NT2/D1 (cell line): ENCODE data around the gene KIF26A.

Experiments used
- SUZ12 ChIP-seq: IDR thresholded peaks from 2 replicates; pipeline ENCODE4 v1.6.1; 2011; ENCODE audit not compliant: insufficient read length, insufficient read depth; ENCODE audit errors: extremely low read depth
- YY1 ChIP-seq: IDR thresholded peaks from 2 replicates; pipeline ENCODE4 v1.6.1; 2011; ENCODE audit not compliant: insufficient read length, insufficient read depth
- ZNF274 ChIP-seq: IDR thresholded peaks from 2 replicates; pipeline ENCODE4 v1.6.1; 2011; ENCODE audit warnings: mild to moderate bottlenecking, low read depth, low read length

DNA sequence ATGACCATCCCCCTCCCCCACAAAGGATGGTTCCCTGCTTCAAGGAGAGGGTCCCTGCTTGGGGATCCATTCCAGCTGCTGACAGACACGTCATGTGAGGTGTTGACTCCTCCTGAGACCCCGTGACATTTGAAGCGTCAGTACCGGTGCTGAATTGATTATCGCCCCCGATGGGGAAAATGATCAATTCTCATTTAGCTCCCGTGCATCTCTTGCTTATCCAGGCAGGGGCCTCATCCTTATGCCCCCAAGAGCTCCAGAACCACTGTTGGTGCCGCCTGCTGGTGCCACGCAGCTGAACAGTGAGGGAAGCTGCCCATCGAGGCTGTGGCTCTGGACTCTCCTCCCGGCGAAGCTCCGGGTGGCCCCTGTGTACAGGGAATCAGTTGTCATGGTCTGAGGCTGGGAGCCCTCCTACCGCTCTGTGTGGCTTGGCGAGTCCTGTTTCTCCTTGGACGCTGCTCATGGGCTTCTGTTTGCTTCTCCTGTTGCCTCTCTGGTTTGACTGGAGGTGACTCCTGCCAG is 4.6 kb downstream of the KIF26A start:
- no peak for TF ChIP-seq YY1
- no peak for TF ChIP-seq ZNF274
- no peak for TF ChIP-seq SUZ12
